ENCODE results near the gene CRYL1. TPM values are rescaled to one million over a fixed set of nuclear protein-coding genes. Genes with fewer than 3 reads are reported as not detected.

The CRYL1 gene
- polyA plus RNA-seq, 1 donor from 2014 or later = 10.6 TPM

GRCh38 chr13:20497006-20497775 is 28.5 kb downstream of the CRYL1 start:
- H3K27ac ChIP-seq (ENCODE audit: low read length) = no peak overlapping the region
- H3K4me2 ChIP-seq (ENCODE audit: low read length) = no peak overlapping the region
- H3K4me3 ChIP-seq (ENCODE audit: low read length) = no peak overlapping the region
- H3K79me2 ChIP-seq (replicated peaks; ENCODE audit: insufficient read depth, low read length) = no peaks in the 10 kb centered on the region
- no peaks in the 10 kb centered on the region for H4K20me1 ChIP-seq (ENCODE audit: insufficient read depth)
- TF ChIP-seq MXI1 (conservative IDR thresholded peaks at IDR 0.05; ENCODE audit: poor library complexity, severe bottlenecking) (no peak), EZH2 (IDR thresholded peaks at IDR 0.05; ENCODE audit: borderline replicate concordance, insufficient read depth, low read length, poor library complexity, severe bottlenecking) (no peak), EP300 (conservative IDR thresholded peaks at IDR 0.05; ENCODE audit: poor library complexity, severe bottlenecking) (no peak), POLR2AphosphoS5 (IDR thresholded peaks at IDR 0.05) (no peak), CTCF (IDR thresholded peaks at IDR 0.05; ENCODE audit: poor library complexity, severe bottlenecking) (no peak), RAD21 (conservative IDR thresholded peaks at IDR 0.05) (no peak), REST (IDR thresholded peaks at IDR 0.05; ENCODE audit: borderline replicate concordance) (no peak), TAF1 (IDR thresholded peaks at IDR 0.05; ENCODE audit: low read depth) (no peak), SMC3 (conservative IDR thresholded peaks at IDR 0.05; ENCODE audit: poor library complexity) (no peak)
- H3F3A ChIP-seq (ENCODE audit: insufficient read depth, low read length, poor library complexity, severe bottlenecking) = no peaks in the 10 kb centered on the region
- no peaks in the 10 kb centered on the region for H3K9me2 ChIP-seq (ENCODE audit: insufficient read depth, low read length)
- no peaks in the 10 kb centered on the region for H3K9me3 ChIP-seq (ENCODE audit: low read length)
- no peak overlapping the region for H2AFZ ChIP-seq (ENCODE audit: low read depth, low read length)
- no peaks in the 10 kb centered on the region for H3K27me3 ChIP-seq (ENCODE audit: insufficient read depth, low read depth, low read length)
- H3K9ac ChIP-seq (ENCODE audit: low read length) = no peak overlapping the region
- no peaks in the 10 kb centered on the region for H3K36me3 ChIP-seq (ENCODE audit: insufficient read depth, low read length)

- Histone ChIP-seq H3K79me2 (replicated peaks; ENCODE audit: insufficient read depth, low read length) (no peaks in the 10 kb centered on the region), H3K36me3 (ENCODE audit: insufficient read depth, low read length) (no peaks in the 10 kb centered on the region), H3F3A (ENCODE audit: insufficient read depth, low read length, poor library complexity, severe bottlenecking) (no peaks in the 10 kb centered on the region), H3K9ac (ENCODE audit: low read length) (no peak overlapping the region), H3K27ac (ENCODE audit: low read length) (no peak overlapping the region), H2AFZ (ENCODE audit: low read depth, low read length) (no peak overlapping the region), H3K4me3 (ENCODE audit: low read length) (no peak overlapping the region), H3K9me3 (ENCODE audit: low read length) (no peaks in the 10 kb centered on the region), H3K27me3 (ENCODE audit: insufficient read depth, low read depth, low read length) (no peaks in the 10 kb centered on the region), H3K9me2 (ENCODE audit: insufficient read depth, low read length) (no peaks in the 10 kb centered on the region), H3K4me2 (ENCODE audit: low read length) (no peak overlapping the region), H4K20me1 (ENCODE audit: insufficient read depth) (no peaks in the 10 kb centered on the region)
- TF ChIP-seq MXI1 (conservative IDR thresholded peaks at IDR 0.05; ENCODE audit: poor library complexity, severe bottlenecking) = no peak
- TF ChIP-seq CTCF (IDR thresholded peaks at IDR 0.05; ENCODE audit: poor library complexity, severe bottlenecking) = peak; percentile 95
- TF ChIP-seq TAF1 (IDR thresholded peaks at IDR 0.05; ENCODE audit: low read depth) = no peak
- TF ChIP-seq POLR2AphosphoS5 (IDR thresholded peaks at IDR 0.05) = no peak
- peak; percentile 92 for TF ChIP-seq SMC3 (conservative IDR thresholded peaks at IDR 0.05; ENCODE audit: poor library complexity)
- TF ChIP-seq REST (IDR thresholded peaks at IDR 0.05; ENCODE audit: borderline replicate concordance) = no peak
- TF ChIP-seq RAD21 (conservative IDR thresholded peaks at IDR 0.05) = peak; percentile 96
- TF ChIP-seq EP300 (conservative IDR thresholded peaks at IDR 0.05; ENCODE audit: poor library complexity, severe bottlenecking) = no peak
- no peak for TF ChIP-seq EZH2 (IDR thresholded peaks at IDR 0.05; ENCODE audit: borderline replicate concordance, insufficient read depth, low read length, poor library complexity, severe bottlenecking)
These were observed 30.3 kb downstream of the CRYL1 start for GRCh38 chr13:20495087-20496023.

Measured in neural cell (in vitro differentiated cells).